Tibial nerve (tissue), 4 donors: ENCODE results near the gene ARAF. TPM values are rescaled to one million over a fixed set of nuclear protein-coding genes. Genes with fewer than 3 reads are reported as not detected.

Experiments used
- DNase-seq, 2 donors: peaks; one replicate each; pipeline ENCODE4 v3.0.0-alpha.2; 2019; ENCODE audit warnings: low spot score in 2 of 2
- H3K27ac ChIP-seq, 4 donors: fragments of 200-600 bp; sonication (generic) in 3 of 4; one replicate each; pipeline ENCODE4 v1.5.1; 2017 to 2019; ENCODE audit warnings: mild to moderate bottlenecking in 1 of 4
- H3K27me3 ChIP-seq, 2 donors: fragments of 200-600 bp; sonication (generic) in 1 of 2; one replicate each; pipeline versions ENCODE4 v1.5.1 to v1.6.0; 2017 to 2019
- H3K36me3 ChIP-seq, 3 donors: fragments of 200-600 bp; sonication (generic); one replicate each; pipeline ENCODE4 v1.5.1; 2018 to 2019
- H3K4me1 ChIP-seq, 4 donors: fragments of 200-600 bp; sonication (generic) in 3 of 4; one replicate each; pipeline ENCODE4 v1.5.1; 2017 to 2019
- H3K4me3 ChIP-seq, 4 donors: fragments of 200-600 bp; sonication (generic) in 3 of 4; one replicate each; pipeline ENCODE4 v1.5.1; 2017 to 2019; ENCODE audit warnings: mild to moderate bottlenecking in 1 of 4, moderate library complexity in 1 of 4
- H3K9me3 ChIP-seq, 4 donors: fragments of 200-600 bp; sonication (generic) in 3 of 4; one replicate each; pipeline ENCODE4 v1.5.1; 2017 to 2019
- EP300 ChIP-seq, 2 donors: sonication (generic); formaldehyde crosslinking; IDR thresholded peaks; one replicate each; pipeline ENCODE4 v1.6.1; 2017; ENCODE audit warnings: antibody characterized with exemption in 2 of 2, mild to moderate bottlenecking in 1 of 2
- POLR2A ChIP-seq, 2 donors: fragments of 450-650 bp; IDR thresholded peaks; one replicate each; pipeline ENCODE4 v1.6.1; 2017; ENCODE audit warnings: antibody characterized with exemption in 2 of 2, mild to moderate bottlenecking in 2 of 2, moderate library complexity in 2 of 2
- WGBS, 2 donors: methylation state at CpG; one replicate each; pipeline ENCODE4 v1.1.5; 2018; 5-methylcytosine and 5-hydroxymethylcytosine counted together
- total RNA-seq, 4 donors: library from RNA; depleted of rRNA; stranded (reverse); fragments of >200 nt; gene quantifications; one replicate each; pipeline ENCODE4 v1.1.0, GENCODE V29; 2016
- TF ChIP-seq, protein P1 (sequence below), 5 experiments: fragments of 200-600 bp in 3 of 5; fragments of 450-650 bp in 2 of 5; sonication (generic) in 3 of 5; IDR thresholded peaks; one replicate each; pipeline ENCODE4 v1.5.1; 2016 to 2019; ENCODE audit warnings: antibody characterized with exemption in 5 of 5, mild to moderate bottlenecking in 3 of 5, moderate library complexity in 2 of 5

ARAF gene
- total RNA-seq, 4 donors from 2014 or later: 34.1 to 61.2 (median 40.8) TPM

GRCh38 chrX:47566841-47567240 lies 5.8 kb downstream of the ARAF start:
- Histone ChIP-seq H3K27me3 (no peaks in the 10 kb centered on the region), H3K36me3 (peaks cover 0 to 84% (median 0%) of the 10 kb centered on the region in 3 donors), H3K4me3 (no peak overlapping the region), H3K27ac (no peak overlapping the region), H3K4me1 (peaks cover 0 to 14% (median 0%) of the 10 kb centered on the region in 4 donors), H3K9me3 (no peaks in the 10 kb centered on the region)
- WGBS, 2 donors: 90 to 100% methylated on average over 2 to 11 of the region's 11 CpGs
- DNase-seq: no peak
- no peak for TF ChIP-seq EP300 (IDR thresholded peaks at IDR 0.05)
- TF ChIP-seq, protein P1, sequence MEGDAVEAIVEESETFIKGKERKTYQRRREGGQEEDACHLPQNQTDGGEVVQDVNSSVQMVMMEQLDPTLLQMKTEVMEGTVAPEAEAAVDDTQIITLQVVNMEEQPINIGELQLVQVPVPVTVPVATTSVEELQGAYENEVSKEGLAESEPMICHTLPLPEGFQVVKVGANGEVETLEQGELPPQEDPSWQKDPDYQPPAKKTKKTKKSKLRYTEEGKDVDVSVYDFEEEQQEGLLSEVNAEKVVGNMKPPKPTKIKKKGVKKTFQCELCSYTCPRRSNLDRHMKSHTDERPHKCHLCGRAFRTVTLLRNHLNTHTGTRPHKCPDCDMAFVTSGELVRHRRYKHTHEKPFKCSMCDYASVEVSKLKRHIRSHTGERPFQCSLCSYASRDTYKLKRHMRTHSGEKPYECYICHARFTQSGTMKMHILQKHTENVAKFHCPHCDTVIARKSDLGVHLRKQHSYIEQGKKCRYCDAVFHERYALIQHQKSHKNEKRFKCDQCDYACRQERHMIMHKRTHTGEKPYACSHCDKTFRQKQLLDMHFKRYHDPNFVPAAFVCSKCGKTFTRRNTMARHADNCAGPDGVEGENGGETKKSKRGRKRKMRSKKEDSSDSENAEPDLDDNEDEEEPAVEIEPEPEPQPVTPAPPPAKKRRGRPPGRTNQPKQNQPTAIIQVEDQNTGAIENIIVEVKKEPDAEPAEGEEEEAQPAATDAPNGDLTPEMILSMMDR (IDR thresholded peaks at IDR 0.05): no peak

- TF ChIP-seq EP300 (IDR thresholded peaks at IDR 0.05): no peak
- TF ChIP-seq, protein P1 (IDR thresholded peaks at IDR 0.05): peak in 2 of 5 experiments; percentile 23 to 38
- no peak for TF ChIP-seq POLR2A (IDR thresholded peaks at IDR 0.05)
- H3K4me1 ChIP-seq: peaks cover 0 to 9% (median 0%) of the 10 kb centered on the region in 4 donors
- 87 to 93% methylated on average over 7 to 13 of the region's 13 CpGs for WGBS, 2 donors
- no peaks in the 10 kb centered on the region for H3K27me3 ChIP-seq
- H3K4me3 ChIP-seq: no peak overlapping the region
- H3K9me3 ChIP-seq: no peaks in the 10 kb centered on the region
- no peak for DNase-seq
- H3K27ac ChIP-seq: no peak overlapping the region
- H3K36me3 ChIP-seq: peaks cover 0 to 76% (median 0%) of the 10 kb centered on the region in 3 donors
Measured at GRCh38 chrX:47568656-47569295, 7.8 kb downstream of the ARAF start.

DNA sequence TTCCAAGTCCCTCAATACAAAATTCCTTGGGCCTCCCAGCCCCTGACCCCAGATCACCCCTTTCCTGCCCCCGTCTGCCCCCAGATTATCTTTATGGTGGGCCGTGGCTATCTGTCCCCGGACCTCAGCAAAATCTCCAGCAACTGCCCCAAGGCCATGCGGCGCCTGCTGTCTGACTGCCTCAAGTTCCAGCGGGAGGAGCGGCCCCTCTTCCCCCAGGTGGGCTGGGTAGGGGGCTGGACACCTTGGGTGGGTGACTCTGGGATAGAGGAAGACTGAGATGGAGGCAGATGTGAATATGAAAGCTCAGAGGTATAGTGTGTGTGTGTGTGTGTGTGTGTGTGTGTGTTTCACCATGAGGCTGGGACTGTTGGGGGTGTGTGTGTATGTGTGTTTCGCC lies 9.8 kb downstream of the ARAF start:
- DNase-seq: no peak
- WGBS, 2 donors: 87 to 100% methylated on average over 3 to 8 of the region's 8 CpGs
- no peak overlapping the region for H3K4me3 ChIP-seq
- no peaks in the 10 kb centered on the region for H3K9me3 ChIP-seq
- no peak overlapping the region for H3K27ac ChIP-seq
- H3K36me3 ChIP-seq: peaks cover 0 to 61% (median 0%) of the 10 kb centered on the region in 3 donors
- no peak for TF ChIP-seq POLR2A (IDR thresholded peaks at IDR 0.05)
- no peaks in the 10 kb centered on the region for H3K27me3 ChIP-seq
- peaks cover 0 to 19% (median 0%) of the 10 kb centered on the region in 4 donors for H3K4me1 ChIP-seq

DNA sequence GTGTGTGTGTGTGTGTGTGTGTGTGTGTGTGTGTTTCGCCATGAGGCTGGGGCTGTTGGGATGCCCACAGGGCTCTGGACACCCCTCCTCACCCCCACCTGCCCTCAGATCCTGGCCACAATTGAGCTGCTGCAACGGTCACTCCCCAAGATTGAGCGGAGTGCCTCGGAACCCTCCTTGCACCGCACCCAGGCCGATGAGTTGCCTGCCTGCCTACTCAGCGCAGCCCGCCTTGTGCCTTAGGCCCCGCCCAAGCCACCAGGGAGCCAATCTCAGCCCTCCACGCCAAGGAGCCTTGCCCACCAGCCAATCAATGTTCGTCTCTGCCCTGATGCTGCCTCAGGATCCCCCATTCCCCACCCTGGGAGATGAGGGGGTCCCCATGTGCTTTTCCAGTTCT lies 10.2 kb downstream of the ARAF start:
- Histone ChIP-seq H3K9me3 (no peaks in the 10 kb centered on the region), H3K36me3 (peaks cover 0 to 58% (median 0%) of the 10 kb centered on the region in 3 donors), H3K4me3 (no peak overlapping the region), H3K27ac (no peak overlapping the region), H3K4me1 (peaks cover 0 to 19% (median 0%) of the 10 kb centered on the region in 4 donors), H3K27me3 (no peaks in the 10 kb centered on the region)
- DNase-seq: no peak
- TF ChIP-seq, protein P1 (IDR thresholded peaks at IDR 0.05): no peak
- TF ChIP-seq EP300 (IDR thresholded peaks at IDR 0.05) (no peak), POLR2A (IDR thresholded peaks at IDR 0.05) (no peak)
- 87 to 100% methylated on average over 4 to 11 of the region's 11 CpGs for WGBS, 2 donors

DNA sequence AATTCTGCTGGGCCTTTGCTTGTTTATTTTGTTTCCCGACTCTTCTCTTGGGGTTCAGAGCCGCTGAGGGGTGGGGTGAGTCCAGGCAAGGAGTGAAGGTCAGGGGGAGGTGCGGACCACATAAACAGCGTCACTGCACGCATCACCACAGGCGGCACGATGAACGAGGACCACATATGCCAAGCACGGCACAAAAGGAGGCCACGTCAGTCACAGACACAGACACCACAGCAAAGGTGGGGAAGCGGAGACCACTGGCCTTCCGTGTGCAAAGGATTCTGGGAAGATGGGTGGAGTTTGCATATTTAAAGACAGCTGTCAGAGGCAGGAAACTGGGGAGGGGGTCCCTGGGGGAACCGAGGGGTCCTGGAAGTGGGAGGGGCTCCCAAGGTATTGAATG lies 10.9 kb downstream of the ARAF start:
- H3K27me3 ChIP-seq: no peaks in the 10 kb centered on the region
- no peaks in the 10 kb centered on the region for H3K9me3 ChIP-seq
- peaks cover 0 to 19% (median 0%) of the 10 kb centered on the region in 4 donors for H3K4me1 ChIP-seq
- H3K4me3 ChIP-seq: no peak overlapping the region
- WGBS, 2 donors: 89 to 95% methylated on average over 13 of the region's 13 CpGs
- H3K36me3 ChIP-seq: peaks cover 0 to 51% (median 0%) of the 10 kb centered on the region in 3 donors
- TF ChIP-seq, protein P1 (IDR thresholded peaks at IDR 0.05): no peak
- no peak for TF ChIP-seq POLR2A (IDR thresholded peaks at IDR 0.05)
- H3K27ac ChIP-seq: no peak overlapping the region
- DNase-seq: no peak
